GM19351 (cell line): ENCODE measurements around the gene ABHD12.

Source experiments
- ATAC-seq: cut with Tn5 transposase; IDR thresholded peaks from one replicate; pipeline ENCODE4 v1.9.1; 2021; ENCODE audit warnings: mild to moderate bottlenecking, moderate library complexity; ENCODE audit not compliant: unreplicated experiment

The ABHD12 gene

GRCh38 chr20:25309395-25310267, 81.0 kb downstream of the ABHD12 start:
- no peak for ATAC-seq

GRCh38 chr20:25308671-25309394, 81.8 kb downstream of the ABHD12 start:
- ATAC-seq = no peak

- no peak for ATAC-seq
Measured at GRCh38 chr20:25308083-25308491, 82.5 kb downstream of the ABHD12 start.

- no peak for ATAC-seq
Measured at GRCh38 chr20:25306991-25307903, 83.4 kb downstream of the ABHD12 start.

- no peak for ATAC-seq
Measured at GRCh38 chr20:25304025-25304549, 86.5 kb downstream of the ABHD12 start.

GRCh38 chr20:25303292-25304024, 87.2 kb downstream of the ABHD12 start:
- no peak for ATAC-seq

GRCh38 chr20:25302596-25302995, 88.0 kb downstream of the ABHD12 start:
- no peak for ATAC-seq

GRCh38 chr20:25301357-25301920, 89.2 kb downstream of the ABHD12 start:
- no peak for ATAC-seq

GRCh38 chr20:25300496-25301170, 90.0 kb downstream of the ABHD12 start:
- no peak for ATAC-seq

GRCh38 chr20:25299806-25300205, 90.8 kb downstream of the ABHD12 start:
- ATAC-seq = no peak

GRCh38 chr20:25297141-25297905, 93.3 kb downstream of the ABHD12 start:
- peak; percentile 68 for ATAC-seq

- peak; percentile 37 for ATAC-seq
Measured at GRCh38 chr20:25296094-25297093, 94.2 kb downstream of the ABHD12 start.

- no peak for ATAC-seq
Measured at GRCh38 chr20:25295386-25296093, 95.1 kb downstream of the ABHD12 start.

GRCh38 chr20:25294459-25295385, 95.9 kb downstream of the ABHD12 start:
- peak; percentile 47 for ATAC-seq

GRCh38 chr20:25293910-25294458, 96.7 kb downstream of the ABHD12 start:
- ATAC-seq = no peak
